Esophagus squamous epithelium (tissue), 4 donors: Measurements from ENCODE around the gene POLR1E.

Experiments used
- POLR2A ChIP-seq, 4 donors: fragments of 450-650 bp; IDR thresholded peaks; one replicate each; pipeline ENCODE4 v1.6.1; 2017; ENCODE audit warnings: antibody characterized with exemption in 4 of 4, mild to moderate bottlenecking in 4 of 4, moderate library complexity in 3 of 4
- TF ChIP-seq, protein P1 (sequence below), 6 experiments: fragments of 450-650 bp in 4 of 6; fragments of 200-600 bp in 2 of 6; sonication (generic) in 2 of 6; IDR thresholded peaks; one replicate each; pipeline ENCODE4 v1.5.1; 2016 to 2019; ENCODE audit warnings: antibody characterized with exemption in 6 of 6, mild to moderate bottlenecking in 4 of 6, moderate library complexity in 4 of 6

DNA sequence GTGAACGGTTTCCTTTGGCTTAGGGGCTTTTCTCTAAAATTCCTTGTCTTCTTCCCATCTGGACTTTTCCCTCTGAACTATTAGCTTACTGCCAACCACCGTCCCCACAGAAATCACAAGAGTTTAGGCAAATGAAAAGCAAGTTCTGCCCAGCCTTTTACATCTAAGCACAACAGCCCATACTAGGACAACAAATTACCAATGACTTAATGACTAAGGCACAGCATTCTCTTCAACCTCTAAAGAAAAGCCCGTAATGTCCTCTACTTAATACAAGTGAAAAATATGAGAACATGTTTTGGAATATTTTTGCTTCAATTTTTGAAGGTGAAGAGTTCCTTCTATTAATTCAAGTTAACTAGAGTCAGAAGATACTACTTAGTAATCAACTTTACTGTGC is 21.7 kb upstream of the POLR1E start:
- TF ChIP-seq, protein P1, sequence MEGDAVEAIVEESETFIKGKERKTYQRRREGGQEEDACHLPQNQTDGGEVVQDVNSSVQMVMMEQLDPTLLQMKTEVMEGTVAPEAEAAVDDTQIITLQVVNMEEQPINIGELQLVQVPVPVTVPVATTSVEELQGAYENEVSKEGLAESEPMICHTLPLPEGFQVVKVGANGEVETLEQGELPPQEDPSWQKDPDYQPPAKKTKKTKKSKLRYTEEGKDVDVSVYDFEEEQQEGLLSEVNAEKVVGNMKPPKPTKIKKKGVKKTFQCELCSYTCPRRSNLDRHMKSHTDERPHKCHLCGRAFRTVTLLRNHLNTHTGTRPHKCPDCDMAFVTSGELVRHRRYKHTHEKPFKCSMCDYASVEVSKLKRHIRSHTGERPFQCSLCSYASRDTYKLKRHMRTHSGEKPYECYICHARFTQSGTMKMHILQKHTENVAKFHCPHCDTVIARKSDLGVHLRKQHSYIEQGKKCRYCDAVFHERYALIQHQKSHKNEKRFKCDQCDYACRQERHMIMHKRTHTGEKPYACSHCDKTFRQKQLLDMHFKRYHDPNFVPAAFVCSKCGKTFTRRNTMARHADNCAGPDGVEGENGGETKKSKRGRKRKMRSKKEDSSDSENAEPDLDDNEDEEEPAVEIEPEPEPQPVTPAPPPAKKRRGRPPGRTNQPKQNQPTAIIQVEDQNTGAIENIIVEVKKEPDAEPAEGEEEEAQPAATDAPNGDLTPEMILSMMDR (IDR thresholded peaks at IDR 0.05): no peak
- no peak for TF ChIP-seq POLR2A (IDR thresholded peaks at IDR 0.05)
